GM18870 (cell line): ENCODE measurements around the gene PPP1R13L.
"Not testable (repeated sequence)": the region's sequence is repeated elsewhere in the genome, so short reads cannot be mapped to it uniquely, and the experiment has no call there.

ENCODE experiments used
- ATAC-seq: cut with Tn5 transposase; IDR thresholded peaks from one replicate; pipeline ENCODE4 v1.9.1; 2021; ENCODE audit warnings: moderate library complexity; ENCODE audit not compliant: unreplicated experiment

Gene PPP1R13L

DNA sequence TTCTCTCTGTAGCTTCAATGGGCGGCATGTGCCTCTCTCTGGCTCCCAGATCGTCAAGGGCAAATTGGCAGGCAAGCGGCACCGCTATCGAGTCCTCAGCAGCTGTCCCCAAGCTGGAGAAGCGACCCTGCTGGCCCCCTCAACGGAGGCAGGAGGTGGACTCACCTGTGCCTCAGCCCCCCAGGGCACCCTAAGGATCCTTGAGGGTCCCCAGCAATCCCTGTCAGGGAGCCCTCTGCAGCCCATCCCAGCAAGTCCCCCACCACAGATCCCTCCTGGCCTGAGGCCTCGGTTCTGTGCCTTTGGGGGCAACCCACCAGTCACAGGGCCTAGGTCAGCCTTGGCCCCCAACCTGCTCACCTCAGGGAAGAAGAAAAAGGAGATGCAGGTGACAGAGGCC lies 3.3 kb upstream of the PPP1R13L start:
- no peak for ATAC-seq

GRCh38 chr19:45407585-45407984 lies 2.7 kb upstream of the PPP1R13L start:
- not testable (repeated sequence) for ATAC-seq

GRCh38 chr19:45407091-45407375 lies 2.2 kb upstream of the PPP1R13L start:
- ATAC-seq, result no peak

GRCh38 chr19:45406226-45407090 lies 1.6 kb upstream of the PPP1R13L start, which contains the start of gene POLR1G:
Gene POLR1G (plus strand): TSS chr19:45406644. CDS start chr19:45406697, 53 bp downstream.
- ATAC-seq, result peak; percentile 71

GRCh38 chr19:45405435-45406225 lies 761 bp upstream of the PPP1R13L start:
- ATAC-seq, result peak; percentile 42

DNA sequence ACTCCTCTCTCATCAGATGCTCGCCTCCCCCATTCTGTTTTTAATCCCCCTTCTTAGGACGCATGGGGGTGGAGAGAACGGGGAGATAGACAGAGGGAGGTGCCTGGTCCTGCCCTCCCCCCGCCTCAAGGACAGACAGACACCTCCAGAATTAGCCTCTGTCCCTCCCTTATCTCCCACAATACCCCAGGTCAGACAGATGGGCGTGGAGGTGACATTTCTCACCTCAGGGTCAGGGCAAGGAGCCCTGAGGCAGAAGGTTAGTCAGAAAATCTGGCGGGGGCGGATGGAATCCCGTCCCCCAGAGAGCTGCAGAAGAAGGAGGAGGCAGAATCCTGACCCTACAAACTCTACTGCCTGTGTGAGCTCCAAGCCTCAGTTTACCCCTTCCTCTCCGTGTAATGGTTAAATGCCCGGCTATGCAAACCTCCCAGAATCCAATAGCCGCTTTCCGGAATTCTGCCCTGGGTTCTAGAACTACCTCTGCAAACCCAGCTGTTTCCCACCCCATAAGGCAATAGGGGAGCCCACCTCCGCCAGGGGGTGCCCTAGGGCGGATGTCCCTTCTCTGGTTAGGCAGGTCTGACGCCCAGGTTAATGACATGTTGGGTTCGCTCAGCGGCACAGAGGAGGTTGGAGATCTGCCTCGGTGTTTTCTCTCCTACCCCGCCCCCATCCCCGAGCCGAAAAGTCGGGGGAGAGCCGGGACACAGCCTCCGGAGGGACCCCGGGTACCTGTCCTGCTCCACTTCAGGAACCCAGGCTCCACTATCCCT lies 900 bp downstream of the PPP1R13L start:
- no peak for ATAC-seq

GRCh38 chr19:45403272-45403671 lies 1.6 kb downstream of the PPP1R13L start:
- ATAC-seq, result no peak

- ATAC-seq, result no peak
Observed at GRCh38 chr19:45402298-45403061, 2.4 kb downstream of the PPP1R13L start.

GRCh38 chr19:45401815-45402214 lies 3.1 kb downstream of the PPP1R13L start:
- ATAC-seq, result no peak

DNA sequence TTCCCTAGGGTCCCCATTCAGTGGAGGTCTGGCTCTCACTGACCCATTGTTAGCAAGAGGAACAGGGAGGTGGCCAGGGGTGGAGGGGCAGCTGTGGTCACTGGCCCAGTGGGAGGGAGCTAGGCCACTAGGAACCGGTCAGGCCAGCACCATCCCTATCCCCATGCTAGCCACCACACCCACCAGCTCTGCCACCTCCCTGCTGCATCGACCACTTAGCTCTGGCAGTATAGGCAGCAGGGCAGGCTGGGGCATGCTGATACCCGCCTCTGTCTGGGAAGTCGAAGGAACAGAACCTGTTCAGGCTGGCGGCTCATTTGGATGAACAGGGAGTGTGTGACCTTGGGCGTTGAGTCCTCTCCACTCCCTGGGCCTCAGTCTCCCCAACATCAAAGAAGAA lies 4.7 kb downstream of the PPP1R13L start:
- no peak for ATAC-seq

- no peak for ATAC-seq
Observed at GRCh38 chr19:45395821-45396617, 8.8 kb downstream of the PPP1R13L start.

- ATAC-seq, result no peak
Observed at GRCh38 chr19:45391871-45392665, 12.8 kb downstream of the PPP1R13L start.

DNA sequence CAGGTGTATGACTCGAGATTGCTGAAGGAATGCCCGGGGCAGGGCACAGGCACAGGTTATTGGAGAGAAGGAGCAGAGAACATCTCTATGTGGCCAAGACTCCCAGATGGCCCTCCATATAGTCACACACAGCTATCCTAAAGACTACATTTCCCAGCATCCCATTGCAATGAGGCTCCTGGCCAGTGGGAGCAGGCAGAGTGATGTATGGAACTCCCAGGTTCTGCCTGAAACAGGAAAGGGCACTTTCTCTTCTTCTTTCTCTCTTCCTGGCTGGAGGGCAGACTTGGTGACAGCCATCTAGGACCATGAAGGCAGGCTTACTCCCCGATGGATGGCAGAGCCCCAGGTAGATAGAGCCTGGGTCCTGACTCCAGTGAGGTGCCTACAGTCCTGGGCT lies 13.5 kb downstream of the PPP1R13L start:
- ATAC-seq, result no peak

DNA sequence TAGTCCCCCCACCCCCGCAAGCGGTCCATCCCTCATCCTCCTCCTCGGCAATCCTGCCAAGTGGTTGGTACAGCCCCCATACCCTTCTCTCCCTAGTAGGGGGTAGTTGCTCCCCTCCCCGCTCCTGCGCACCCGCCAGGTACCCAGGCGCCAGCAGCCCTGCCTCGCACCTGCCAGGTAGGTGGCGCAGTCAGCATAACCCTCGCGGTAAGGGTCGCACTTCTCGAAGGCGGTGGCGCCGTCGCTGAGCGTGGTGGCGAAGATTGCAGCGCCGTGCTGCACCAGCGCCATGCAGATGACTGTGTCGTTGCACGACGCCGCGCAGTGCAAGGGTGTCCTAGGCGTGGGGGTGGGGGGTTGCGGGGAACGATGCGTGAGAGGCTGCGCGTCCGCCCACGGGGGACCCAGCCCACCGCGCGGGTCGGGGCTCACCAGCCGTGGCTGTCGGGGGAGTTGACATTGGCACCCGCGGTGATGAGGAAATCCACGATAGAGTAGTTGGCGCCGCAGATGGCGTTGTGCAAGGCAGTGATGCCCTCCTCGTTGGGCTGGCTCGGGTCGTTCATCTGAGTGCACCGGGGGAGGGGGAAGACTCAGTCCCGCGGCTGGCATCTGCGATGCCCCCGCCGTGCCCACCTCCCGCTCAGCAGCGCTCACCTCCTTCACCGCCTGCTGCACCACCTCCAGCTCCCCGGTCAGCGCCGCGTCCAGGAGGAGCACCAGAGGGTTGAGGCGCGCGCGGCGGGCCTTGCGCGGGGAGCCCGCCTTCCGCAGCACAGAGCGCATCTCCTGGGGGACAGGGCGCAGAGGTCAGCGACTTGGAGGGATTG lies 19.3 kb downstream of the PPP1R13L start:
- ATAC-seq, result no peak

- ATAC-seq, result no peak
Observed at GRCh38 chr19:45382426-45382825, 22.4 kb downstream of the PPP1R13L start.

- ATAC-seq, result no peak
Observed at GRCh38 chr19:45380107-45380506, 24.8 kb downstream of the PPP1R13L start.

GRCh38 chr19:45376045-45376724 lies 28.7 kb downstream of the PPP1R13L start:
- no peak for ATAC-seq
